ENCODE results near the gene LONP2. TPM values are rescaled to one million over a fixed set of nuclear protein-coding genes. Genes with fewer than 3 reads are reported as not detected.

LONP2 gene
- total and polyA plus RNA-seq, 2 of the 13 experiments (the other 11 are each of a cell fraction or from before 2014, with no cell fraction given): 39.2 to 63.3 TPM

- TF ChIP-seq, protein P1, sequence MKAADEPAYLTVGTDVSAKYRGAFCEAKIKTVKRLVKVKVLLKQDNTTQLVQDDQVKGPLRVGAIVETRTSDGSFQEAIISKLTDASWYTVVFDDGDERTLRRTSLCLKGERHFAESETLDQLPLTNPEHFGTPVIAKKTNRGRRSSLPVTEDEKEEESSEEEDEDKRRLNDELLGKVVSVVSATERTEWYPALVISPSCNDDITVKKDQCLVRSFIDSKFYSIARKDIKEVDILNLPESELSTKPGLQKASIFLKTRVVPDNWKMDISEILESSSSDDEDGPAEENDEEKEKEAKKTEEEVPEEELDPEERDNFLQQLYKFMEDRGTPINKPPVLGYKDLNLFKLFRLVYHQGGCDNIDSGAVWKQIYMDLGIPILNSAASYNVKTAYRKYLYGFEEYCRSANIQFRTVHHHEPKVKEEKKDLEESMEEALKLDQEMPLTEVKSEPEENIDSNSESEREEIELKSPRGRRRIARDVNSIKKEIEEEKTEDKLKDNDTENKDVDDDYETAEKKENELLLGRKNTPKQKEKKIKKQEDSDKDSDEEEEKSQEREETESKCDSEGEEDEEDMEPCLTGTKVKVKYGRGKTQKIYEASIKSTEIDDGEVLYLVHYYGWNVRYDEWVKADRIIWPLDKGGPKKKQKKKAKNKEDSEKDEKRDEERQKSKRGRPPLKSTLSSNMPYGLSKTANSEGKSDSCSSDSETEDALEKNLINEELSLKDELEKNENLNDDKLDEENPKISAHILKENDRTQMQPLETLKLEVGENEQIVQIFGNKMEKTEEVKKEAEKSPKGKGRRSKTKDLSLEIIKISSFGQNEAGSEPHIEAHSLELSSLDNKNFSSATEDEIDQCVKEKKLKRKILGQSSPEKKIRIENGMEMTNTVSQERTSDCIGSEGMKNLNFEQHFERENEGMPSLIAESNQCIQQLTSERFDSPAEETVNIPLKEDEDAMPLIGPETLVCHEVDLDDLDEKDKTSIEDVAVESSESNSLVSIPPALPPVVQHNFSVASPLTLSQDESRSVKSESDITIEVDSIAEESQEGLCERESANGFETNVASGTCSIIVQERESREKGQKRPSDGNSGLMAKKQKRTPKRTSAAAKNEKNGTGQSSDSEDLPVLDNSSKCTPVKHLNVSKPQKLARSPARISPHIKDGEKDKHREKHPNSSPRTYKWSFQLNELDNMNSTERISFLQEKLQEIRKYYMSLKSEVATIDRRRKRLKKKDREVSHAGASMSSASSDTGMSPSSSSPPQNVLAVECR (CRISPR knock-in tag; IDR thresholded peaks at IDR 0.05; ENCODE audit: borderline replicate concordance): no peak
- TF ChIP-seq PRDM15 (CRISPR knock-in tag; IDR thresholded peaks at IDR 0.05): no peak
- TF ChIP-seq SPEN (CRISPR knock-in tag; IDR thresholded peaks at IDR 0.05; ENCODE audit: low read depth): no peak
- TF ChIP-seq TAF15 (IDR thresholded peaks at IDR 0.05; ENCODE audit: low read depth, low read length, poor library complexity, severe bottlenecking): no peak
- TF ChIP-seq PRDM4 (CRISPR knock-in tag; IDR thresholded peaks at IDR 0.05; ENCODE audit: borderline replicate concordance): no peak
- TF ChIP-seq CBX5 (CRISPR knock-in tag; IDR thresholded peaks at IDR 0.05; ENCODE audit: borderline replicate concordance): peak; percentile 41; the same call in 1 of the 2 replicates
- TF ChIP-seq TEAD2 (CRISPR knock-in tag; IDR thresholded peaks at IDR 0.05): no peak
- TF ChIP-seq U2AF1 (optimal IDR thresholded peaks at IDR 0.05; ENCODE audit: low read depth, low read length): no peak
- no peak for TF ChIP-seq ZNF180 (CRISPR knock-in tag; IDR thresholded peaks at IDR 0.05; ENCODE audit: borderline replicate concordance, low read depth)
- TF ChIP-seq GTF2F1 (IDR thresholded peaks at IDR 0.05; ENCODE audit: low read length): no peak
- no peak for TF ChIP-seq ZNF543 (CRISPR knock-in tag; IDR thresholded peaks at IDR 0.05)
- no peak for TF ChIP-seq ZNF780A (CRISPR knock-in tag; IDR thresholded peaks at IDR 0.05)
- no peak for TF ChIP-seq ZNF503 (CRISPR knock-in tag; IDR thresholded peaks at IDR 0.05)
- no peak for TF ChIP-seq NR1H2 (CRISPR knock-in tag; IDR thresholded peaks at IDR 0.05; ENCODE audit: borderline replicate concordance, low read depth)
- no peak for TF ChIP-seq PTBP1 (IDR thresholded peaks at IDR 0.05; ENCODE audit: low read depth, low read length, poor library complexity, severe bottlenecking)
- no peak for TF ChIP-seq KLF13 (CRISPR knock-in tag; IDR thresholded peaks at IDR 0.05)
- peak; percentile 83 for TF ChIP-seq TEAD3 (CRISPR knock-in tag; optimal IDR thresholded peaks at IDR 0.05; ENCODE audit: borderline replicate concordance)
Measured at GRCh38 chr16:48194828-48195556, 49.1 kb upstream of the LONP2 start (continued).
